ENCODE results near the gene RASAL2.

- no peak for TF ChIP-seq POLR2A (IDR thresholded peaks at IDR 0.05; ENCODE audit: low read depth, low read length)
- TF ChIP-seq POLR2AphosphoS5 (IDR thresholded peaks at IDR 0.05; ENCODE audit: low read depth, low read length), result no peak
These were observed 264.6 kb downstream of the RASAL2 start for GRCh38 chr1:178358456-178358855.

Data from GM12892 (cell line).